HCT116 (cell line): ENCODE measurements around the gene DHX58. TPM values are rescaled to one million over a fixed set of nuclear protein-coding genes. Genes with fewer than 3 reads are reported as not detected.
A peak's percentile ranks its signal among the peaks of the same experiment; 100 is the strongest.

ENCODE experiments used
- ATAC-seq: fragments of 200-7000 bp; cut with Tn5 transposase; 2 replicates; pipeline ENCODE4 v1.9.1; 2020; ENCODE audit warnings: mild to moderate bottlenecking, moderate library complexity
- BruUV-seq: library from RNA; stranded (reverse); fragments of 400-500 nt; replicated peaks from 2 replicates; lab custom pipeline; 2021; lab: Mats Ljungman, UMichigan
- CTCF ChIA-PET: fragments of 300-600 bp; sonication (Branson Sonifier 250); formaldehyde crosslinking; loops from one replicate; lab custom pipeline; 2021; ENCODE audit warnings: antibody characterized with exemption; lab: Charles Lee
- POLR2A ChIA-PET: fragments of 300-600, 350-600 bp; sonication (Branson Sonifier 250); formaldehyde crosslinking; loops from one replicate; lab custom pipeline; 2021; ENCODE audit warnings: antibody characterized with exemption; lab: Charles Lee
- RAD21 ChIA-PET, 2 experiments: fragments of 300-600 bp; sonication (Branson Sonifier 250); formaldehyde crosslinking; loops; one replicate each; lab custom pipeline; 2023; ENCODE audit warnings: low total read pairs in 2 of 2; ENCODE audit not compliant: uncharacterized antibody in 2 of 2, unreplicated experiment in 2 of 2, low non-redundant PET in 1 of 2; lab: Charles Lee
- DNase-seq: peaks from one replicate; pipeline ENCODE4 v3.0.0-alpha.2; 2010; ENCODE audit warnings: low read depth, low spot score
- H2AFZ ChIP-seq: fragments of 200-600 bp; shearing (Covaris generic), sonication (generic); 2 replicates; pipeline ENCODE4 v1.6.1; 2017; ENCODE audit warnings: low read depth, mixed run types, mixed read lengths, antibody characterized with exemption, low read length; ENCODE audit not compliant: poor library complexity, severe bottlenecking
- H3K27ac ChIP-seq: 2 replicates; pipeline ENCODE4 v1.5.1; 2012; ENCODE audit warnings: low read depth, low read length
- H3K27me3 ChIP-seq: fragments of 200-600 bp; sonication (generic); 2 replicates; pipeline ENCODE4 v1.6.1; 2016; ENCODE audit warnings: mixed run types, low read length, mixed read lengths; ENCODE audit not compliant: insufficient read depth
- H3K36me3 ChIP-seq, 2 experiments: fragments of 200-500 bp in 1 of 2; fragments of 200-600 bp in 1 of 2; sonication (Bioruptor generic) in 1 of 2; sonication (generic) in 1 of 2; 2 replicates each; pipeline versions ENCODE4 v1.5.1 to v1.6.1; 2014 to 2016; ENCODE audit warnings: low read length in 2 of 2, inconsistent platforms in 1 of 2, mixed read lengths in 1 of 2, mixed run types in 1 of 2; ENCODE audit not compliant: insufficient read depth in 2 of 2, control insufficient read depth in 1 of 2
- H3K4me1 ChIP-seq, 2 experiments: fragments of 200-600 bp in 1 of 2; sonication (generic) in 1 of 2; 2 replicates each; pipeline versions ENCODE4 v1.5.1 to v1.6.1; 2012 to 2017; ENCODE audit warnings: low read length in 2 of 2, inconsistent platforms in 1 of 2, mild to moderate bottlenecking in 1 of 2, mixed read lengths in 1 of 2, mixed run types in 1 of 2, moderate library complexity in 1 of 2; ENCODE audit not compliant: insufficient read depth in 2 of 2, control insufficient read depth in 1 of 2
- H3K4me2 ChIP-seq: fragments of 200-600 bp; sonication (generic); 2 replicates; pipeline ENCODE4 v1.6.1; 2017; ENCODE audit warnings: mixed run types, low read length, mixed read lengths
- H3K4me3 ChIP-seq, 2 experiments: fragments of 200-600 bp in 1 of 2; sonication (generic) in 1 of 2; replicated peaks in 1 of 2; 2 replicates each; pipeline ENCODE4 v1.5.1; 2011 to 2016; ENCODE audit warnings: low read length in 2 of 2, control low read depth in 1 of 2, low read depth in 1 of 2, mild to moderate bottlenecking in 1 of 2, mixed read lengths in 1 of 2, mixed run types in 1 of 2
- H3K79me2 ChIP-seq: fragments of 200-600 bp; sonication (generic); 2 replicates; pipeline ENCODE4 v1.6.1; 2017; ENCODE audit warnings: mild to moderate bottlenecking, mixed run types, low read length, moderate library complexity, mixed read lengths; ENCODE audit not compliant: insufficient read depth
- H3K9ac ChIP-seq: fragments of 200-600 bp; sonication (generic); 2 replicates; pipeline ENCODE4 v1.6.1; 2016; ENCODE audit warnings: low read length, mixed read lengths
- H3K9me2 ChIP-seq: fragments of 200-600 bp; sonication (generic), shearing (Covaris generic); 2 replicates; pipeline ENCODE4 v1.6.1; 2017; ENCODE audit warnings: mixed run types, mild to moderate bottlenecking, moderate library complexity; ENCODE audit not compliant: insufficient read depth
- H3K9me3 ChIP-seq, 2 experiments: fragments of 200-500 bp in 1 of 2; fragments of 200-600 bp in 1 of 2; sonication (Bioruptor generic) in 1 of 2; sonication (generic) in 1 of 2; 2 replicates each; pipeline ENCODE4 v1.6.1; 2014 to 2017; ENCODE audit warnings: low read length in 2 of 2, mixed read lengths in 2 of 2, inconsistent platforms in 1 of 2, low read depth in 1 of 2, mild to moderate bottlenecking in 1 of 2, mixed run types in 1 of 2, moderate library complexity in 1 of 2; ENCODE audit not compliant: control insufficient read depth in 1 of 2, insufficient read depth in 1 of 2
- H4K20me1 ChIP-seq: fragments of 200-600 bp; sonication (generic), shearing (Covaris generic); 2 replicates; pipeline ENCODE4 v1.6.1; 2017; ENCODE audit warnings: mixed run types, mild to moderate bottlenecking, moderate library complexity; ENCODE audit not compliant: insufficient read depth
- CBX3 ChIP-seq: IDR thresholded peaks from 2 replicates; pipeline ENCODE4 v1.6.1; 2012; ENCODE audit warnings: low read depth
- RAD21 ChIP-seq: IDR thresholded peaks from 2 replicates; pipeline ENCODE4 v1.6.1; 2012; ENCODE audit warnings: low read depth, mild to moderate bottlenecking
- ZNF274 ChIP-seq: fragments of 200-500 bp; sonication (Bioruptor generic); IDR thresholded peaks from 2 replicates; pipeline ENCODE4 v1.6.1; 2014; ENCODE audit warnings: mild to moderate bottlenecking, low read depth, low read length, inconsistent platforms
- intact Hi-C: fragments of 100-400 bp; cut with micrococcal nuclease; formaldehyde crosslinking; loops from 2 replicates; pipeline ENCODE4 v1.10.0; 2022
- total RNA-seq: library from RNA; stranded (reverse); gene quantifications from one replicate; pipeline ENCODE4 v1.2.1, GENCODE V29; 2021; ENCODE audit not compliant: unreplicated experiment
- TF ChIP-seq, protein P1 (sequence below): IDR thresholded peaks from 2 replicates; pipeline ENCODE4 v1.6.1; 2012
- TF ChIP-seq, protein P2 (sequence below), 3 experiments: fragments of 200-600 bp in 1 of 3; sonication (generic) in 1 of 3; IDR thresholded peaks in 2 of 3; conservative IDR thresholded peaks in 1 of 3; 2 replicates each; pipeline ENCODE4 v1.5.1; 2012 to 2017; ENCODE audit warnings: low read depth in 2 of 3, low read length in 2 of 3, antibody characterized with exemption in 1 of 3, borderline replicate concordance in 1 of 3, control low read depth in 1 of 3, mild to moderate bottlenecking in 1 of 3, mixed read lengths in 1 of 3, mixed run types in 1 of 3, moderate library complexity in 1 of 3; ENCODE audit not compliant: insufficient read depth in 1 of 3

The DHX58 gene
- total RNA-seq, 1 experiment from 2014 or later = 1.2 TPM

DNA sequence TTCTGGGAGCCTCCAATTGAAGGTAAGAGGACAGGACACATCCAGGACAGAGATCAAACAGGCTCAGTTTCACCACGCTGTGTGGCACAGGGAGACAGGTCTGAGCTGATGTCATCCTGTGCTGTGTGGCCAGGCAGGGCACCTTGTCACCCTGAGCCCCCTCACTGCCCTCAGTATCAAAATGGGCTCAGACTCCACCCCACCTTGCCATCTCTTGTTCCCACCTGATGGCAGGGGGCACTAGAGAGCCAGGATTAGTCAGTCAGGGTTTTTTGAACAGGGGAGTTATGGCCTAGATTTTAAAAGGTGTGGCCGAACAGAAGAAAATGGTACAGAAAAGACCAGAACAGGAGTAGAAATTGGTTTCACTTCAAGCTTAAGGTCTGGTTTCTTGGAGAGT, 6.0 kb upstream of the DHX58 start:
- Histone ChIP-seq H3K4me1 (peaks cover 5 to 24% of the 10 kb centered on the region in 2 experiments; a peak in 3 of 4 replicates), H3K9me2 (no peaks in the 10 kb centered on the region), H3K4me2 (peak overlapping the region; percentile 9; the same call in 1 of the 2 replicates), H3K9ac (0 out of 2 replicates have a peak overlapping the region, but pooled peaks have one; percentile 17), H3K9me3 (no peaks in the 10 kb centered on the region), H3K27me3 (no peaks in the 10 kb centered on the region), H4K20me1 (no peaks in the 10 kb centered on the region), H3K36me3 (peaks cover 3 to 11% of the 10 kb centered on the region in 2 experiments; a peak in 3 of 4 replicates), H3K4me3 (no peak overlapping the region), H3K27ac (no peak overlapping the region; the same call in 1 of the 2 replicates), H3K79me2 (no peaks in the 10 kb centered on the region), H2AFZ (no peak overlapping the region)
- ChIA-PET POLR2A (no interaction called here), RAD21 (no interaction called here), CTCF (interaction anchor here (1.3 kb wide), 1 partner anchor 101 kb away, joined by 3 read pairs; the partner anchor contains the start of gene DNAJC7)
- ATAC-seq (peak; percentile 43; the same call in 1 of the 2 replicates), DNase-seq (peak; percentile 13)
- BruUV-seq = no TSS peak
- TF ChIP-seq, protein P1, sequence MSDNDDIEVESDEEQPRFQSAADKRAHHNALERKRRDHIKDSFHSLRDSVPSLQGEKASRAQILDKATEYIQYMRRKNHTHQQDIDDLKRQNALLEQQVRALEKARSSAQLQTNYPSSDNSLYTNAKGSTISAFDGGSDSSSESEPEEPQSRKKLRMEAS = no peak
- TF ChIP-seq, protein P2, sequence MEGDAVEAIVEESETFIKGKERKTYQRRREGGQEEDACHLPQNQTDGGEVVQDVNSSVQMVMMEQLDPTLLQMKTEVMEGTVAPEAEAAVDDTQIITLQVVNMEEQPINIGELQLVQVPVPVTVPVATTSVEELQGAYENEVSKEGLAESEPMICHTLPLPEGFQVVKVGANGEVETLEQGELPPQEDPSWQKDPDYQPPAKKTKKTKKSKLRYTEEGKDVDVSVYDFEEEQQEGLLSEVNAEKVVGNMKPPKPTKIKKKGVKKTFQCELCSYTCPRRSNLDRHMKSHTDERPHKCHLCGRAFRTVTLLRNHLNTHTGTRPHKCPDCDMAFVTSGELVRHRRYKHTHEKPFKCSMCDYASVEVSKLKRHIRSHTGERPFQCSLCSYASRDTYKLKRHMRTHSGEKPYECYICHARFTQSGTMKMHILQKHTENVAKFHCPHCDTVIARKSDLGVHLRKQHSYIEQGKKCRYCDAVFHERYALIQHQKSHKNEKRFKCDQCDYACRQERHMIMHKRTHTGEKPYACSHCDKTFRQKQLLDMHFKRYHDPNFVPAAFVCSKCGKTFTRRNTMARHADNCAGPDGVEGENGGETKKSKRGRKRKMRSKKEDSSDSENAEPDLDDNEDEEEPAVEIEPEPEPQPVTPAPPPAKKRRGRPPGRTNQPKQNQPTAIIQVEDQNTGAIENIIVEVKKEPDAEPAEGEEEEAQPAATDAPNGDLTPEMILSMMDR (IDR thresholded peaks at IDR 0.05 in 2 of 3, conservative IDR thresholded peaks at IDR 0.05 in 1 of 3; ENCODE audit: borderline replicate concordance in 1 of 3, insufficient read depth in 1 of 3, low read depth in 2 of 3, low read length in 2 of 3) = peak; percentile 57 to 64 (median 63); a peak in 5 of 6 replicates
- peak; percentile 70 for TF ChIP-seq RAD21
- intact Hi-C loops = loop anchor here (5.0 kb wide), 1 partner anchor 409 kb away; no protein-coding TSS in a partner anchor

DNA sequence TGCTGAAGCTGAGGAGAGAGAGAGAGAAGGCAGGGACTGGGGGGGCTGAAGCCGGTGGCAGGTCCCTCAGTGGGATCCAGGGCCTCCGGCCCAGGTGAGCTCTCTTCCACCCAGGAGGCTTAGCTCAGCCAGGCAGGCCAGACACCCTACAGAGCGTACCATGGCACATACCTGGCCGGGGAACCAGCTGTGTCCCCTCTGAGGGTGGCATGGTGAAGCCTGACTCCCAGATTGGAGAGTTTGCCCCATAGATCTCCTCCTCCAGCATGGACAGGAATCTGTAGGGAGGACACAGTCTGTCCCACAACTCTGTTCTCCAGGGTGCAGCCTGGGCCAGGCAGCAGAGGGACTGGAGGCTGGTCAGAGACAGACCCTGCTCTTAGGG, 5.6 kb upstream of the DHX58 start:
- intact Hi-C loops = loop anchor here (5.0 kb wide), 1 partner anchor 409 kb away; no protein-coding TSS in a partner anchor
- CTCF ChIA-PET = interaction anchor here (1.3 kb wide), 1 partner anchor 100 kb away, joined by 3 read pairs; the partner anchor contains the start of gene DNAJC7
- Histone ChIP-seq H3K4me1 (peaks cover 5 to 24% of the 10 kb centered on the region in 2 experiments; a peak in 3 of 4 replicates), H4K20me1 (no peaks in the 10 kb centered on the region), H3K36me3 (peaks cover 3 to 11% of the 10 kb centered on the region in 2 experiments), H3K9me2 (no peaks in the 10 kb centered on the region), H3K27ac (no peak overlapping the region; the same call in 1 of the 2 replicates), H3K9ac (0 out of 2 replicates have a peak overlapping the region, but pooled peaks have one; percentile 17), H2AFZ (no peak overlapping the region), H3K4me3 (no peak overlapping the region), H3K4me2 (no peak overlapping the region), H3K79me2 (no peaks in the 10 kb centered on the region), H3K27me3 (no peaks in the 10 kb centered on the region), H3K9me3 (no peaks in the 10 kb centered on the region)
- RAD21 ChIA-PET = no interaction called here
- ATAC-seq (no peak), DNase-seq (no peak)
- no TSS peak for BruUV-seq
- TF ChIP-seq ZNF274 = no peak
- TF ChIP-seq CBX3 = no peak
- POLR2A ChIA-PET = no interaction called here
